Colonic mucosa (tissue), 4 donors: ENCODE measurements around the gene OR2V2. TPM values are rescaled to one million over a fixed set of nuclear protein-coding genes. Genes with fewer than 3 reads are reported as not detected.

ENCODE experiments used
- DNase-seq: peaks from one replicate; pipeline ENCODE4 v3.0.0-alpha.2; 2020
- H3K27ac ChIP-seq: fragments of 200-600 bp; one replicate; pipeline ENCODE4 v1.8.0; 2021
- H3K27me3 ChIP-seq: fragments of 200-600 bp; one replicate; pipeline ENCODE4 v1.8.0; 2021
- H3K36me3 ChIP-seq: fragments of 200-600 bp; one replicate; pipeline ENCODE4 v1.8.0; 2021
- H3K4me1 ChIP-seq: fragments of 200-600 bp; one replicate; pipeline ENCODE4 v1.8.0; 2021; ENCODE audit warnings: mild to moderate bottlenecking
- H3K4me3 ChIP-seq: fragments of 200-600 bp; one replicate; pipeline ENCODE4 v1.8.0; 2021
- H3K9ac ChIP-seq, 2 donors: one replicate each; pipeline ENCODE4 v1.7.0; 2013; ENCODE audit warnings: control low read depth in 2 of 2, low read depth in 2 of 2, low read length in 2 of 2
- H3K9me3 ChIP-seq: fragments of 200-600 bp; one replicate; pipeline ENCODE4 v1.8.0; 2021
- CTCF ChIP-seq: fragments of 200-600 bp; IDR thresholded peaks from one replicate; pipeline ENCODE4 v1.8.0; 2022; ENCODE audit warnings: antibody characterized with exemption, mild to moderate bottlenecking
- intact Hi-C: fragments of 100-400 bp; cut with DNase I; formaldehyde crosslinking; loops from one replicate; pipeline ENCODE4 v1.14.1; 2022
- total RNA-seq, 2 donors: library from RNA; stranded (reverse); fragmentation: NEBNext Ultra II Directional in 1 of 2; extraction: Animal tissue kit (Norgen Biotek cat#: 25700) in 1 of 2; gene quantifications; one replicate each; pipeline ENCODE4 v1.2.1, GENCODE V29; 2021
- donor health status: healthy.
- donor health status: DM: no; HTN: no; CAD: no.
- donor health status: DM: no; HTN: no; CAD: no.

Gene OR2V2
- total RNA-seq, 2 donors from 2014 or later = not detected

DNA sequence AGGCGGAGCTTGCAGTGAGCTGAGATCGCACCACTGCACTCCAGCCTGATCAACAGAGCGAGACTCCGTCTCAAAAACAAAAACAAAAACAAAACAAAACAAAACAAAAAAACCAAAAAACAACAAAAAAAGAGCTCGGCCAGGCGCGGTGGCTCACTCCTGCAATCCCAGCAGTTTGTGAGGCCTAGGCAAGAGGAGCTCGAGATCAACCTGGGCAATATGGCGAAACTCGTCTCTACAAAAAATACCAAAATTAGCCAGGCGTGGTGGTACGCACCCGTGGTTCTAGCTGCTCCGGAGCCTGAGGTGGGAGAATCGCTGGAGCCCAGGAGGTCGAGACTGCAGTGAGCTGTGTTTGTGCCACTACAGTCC is 37.4 kb downstream of the OR2V2 start:
- H3K27ac ChIP-seq = no peak overlapping the region
- intact Hi-C loops = loop anchor here (10.0 kb wide), 1 partner anchor 80 kb away; the partner anchor contains the start of gene TRIM52
- H3K27me3 ChIP-seq = no peaks in the 10 kb centered on the region
- no peak overlapping the region for H3K9ac ChIP-seq
- DNase-seq = no peak
- H3K36me3 ChIP-seq = no peaks in the 10 kb centered on the region
- no peak overlapping the region for H3K4me3 ChIP-seq
- no peak for TF ChIP-seq CTCF
- no peaks in the 10 kb centered on the region for H3K9me3 ChIP-seq
- H3K4me1 ChIP-seq = peaks cover 6% of the 10 kb centered on the region

GRCh38 chr5:181185560-181185959 is 38.2 kb downstream of the OR2V2 start:
- Histone ChIP-seq H3K9me3 (no peaks in the 10 kb centered on the region), H3K4me1 (peaks cover 6% of the 10 kb centered on the region)
- intact Hi-C loops = loop anchor here (10.0 kb wide), 1 partner anchor 79 kb away; the partner anchor contains the start of gene TRIM52

GRCh38 chr5:181186022-181186421 is 38.6 kb downstream of the OR2V2 start:
- no peak overlapping the region for H3K9ac ChIP-seq
- H3K27ac ChIP-seq = no peak overlapping the region
- no peaks in the 10 kb centered on the region for H3K27me3 ChIP-seq
- no peak for TF ChIP-seq CTCF
- no peaks in the 10 kb centered on the region for H3K36me3 ChIP-seq
- intact Hi-C loops = loop anchor here (10.0 kb wide), 1 partner anchor 79 kb away; the partner anchor contains the start of gene TRIM52
- no peak for DNase-seq
- H3K4me3 ChIP-seq = no peak overlapping the region
- no peaks in the 10 kb centered on the region for H3K9me3 ChIP-seq
- H3K4me1 ChIP-seq = peaks cover 6% of the 10 kb centered on the region

More at GRCh38 chr5:181185560-181185959, 38.2 kb downstream of the OR2V2 start:
- Histone ChIP-seq H3K27me3 (no peaks in the 10 kb centered on the region), H3K27ac (no peak overlapping the region), H3K9ac (no peak overlapping the region), H3K4me3 (no peak overlapping the region), H3K36me3 (no peaks in the 10 kb centered on the region)
- no peak for DNase-seq
- TF ChIP-seq CTCF = no peak

DNA sequence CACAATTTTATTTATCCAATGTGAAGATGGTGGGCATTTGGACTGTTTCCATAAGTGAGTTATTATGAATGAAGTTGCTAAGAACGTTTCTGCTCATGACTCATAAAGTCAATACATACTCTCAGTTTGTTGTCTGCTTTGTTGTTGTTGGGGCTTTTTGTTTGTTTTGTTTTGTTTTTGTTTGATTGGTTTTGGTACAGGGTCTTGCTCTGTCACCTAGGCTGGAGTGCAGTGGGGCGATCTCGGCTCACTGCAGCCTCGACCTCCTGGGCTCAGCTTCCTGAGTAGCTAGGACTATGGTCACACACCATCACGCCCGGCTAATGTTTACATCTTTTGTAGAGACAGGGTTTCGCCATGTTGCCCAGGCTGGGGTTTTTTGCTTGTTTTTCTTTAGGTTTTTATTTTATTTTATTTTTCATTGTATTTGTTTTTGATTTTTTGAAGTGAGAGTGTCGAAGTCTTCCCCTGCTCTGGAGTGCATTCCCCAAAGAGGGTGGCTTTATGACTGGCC is 39.7 kb downstream of the OR2V2 start:
- H3K9me3 ChIP-seq = no peaks in the 10 kb centered on the region
- no peak for DNase-seq
- H3K9ac ChIP-seq = no peak overlapping the region
- H3K27ac ChIP-seq = no peak overlapping the region
- H3K36me3 ChIP-seq = no peaks in the 10 kb centered on the region
- no peak overlapping the region for H3K4me3 ChIP-seq
- H3K4me1 ChIP-seq = peaks cover 6% of the 10 kb centered on the region
- no peaks in the 10 kb centered on the region for H3K27me3 ChIP-seq
- no peak for TF ChIP-seq CTCF
- intact Hi-C loops = loop anchor here (10.0 kb wide), 1 partner anchor 78 kb away; the partner anchor contains the start of gene TRIM52

DNA sequence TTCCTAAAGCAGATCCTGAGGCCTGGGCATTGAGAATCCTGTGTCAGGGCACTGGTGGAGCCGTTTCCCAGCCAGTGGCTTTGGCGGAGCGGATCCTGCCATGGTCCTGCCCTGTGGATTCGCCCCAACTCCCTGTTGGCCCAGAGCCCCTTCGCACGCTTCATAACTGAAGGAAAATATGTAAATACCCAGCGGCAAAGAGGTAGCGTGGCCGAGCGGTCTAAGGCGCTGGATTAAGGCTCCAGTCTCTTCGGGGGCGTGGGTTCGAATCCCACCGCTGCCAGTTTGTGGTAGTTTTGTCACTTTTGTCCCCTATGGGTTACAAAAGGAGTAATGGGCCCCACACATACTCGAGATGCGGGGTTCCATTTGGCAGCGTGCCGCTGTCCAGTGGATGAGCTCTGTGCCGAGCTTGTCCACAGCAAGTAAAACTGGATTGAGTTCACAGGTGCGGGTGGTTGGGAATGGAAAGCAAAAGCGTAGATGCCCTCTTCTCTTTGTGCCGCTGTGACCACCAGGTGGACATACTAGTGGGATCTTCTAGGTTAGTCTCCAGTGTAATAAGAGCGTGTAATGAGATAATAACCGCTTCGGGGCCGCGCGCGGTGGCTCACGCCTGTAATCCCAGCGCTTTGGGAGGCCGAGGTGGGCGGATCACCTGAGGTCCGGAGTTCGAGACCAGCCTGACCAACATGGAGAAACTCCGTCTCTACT is 40.3 kb downstream of the OR2V2 start:
- intact Hi-C loops = loop anchor here (2.0 to 10.0 kb wide), 2 partner anchors 35 to 77 kb away; partner anchors contain the start of genes TRIM41 and TRIM52
- Histone ChIP-seq H3K4me3 (peak overlapping the region; percentile 81), H3K9ac (no peak overlapping the region), H3K27me3 (no peaks in the 10 kb centered on the region), H3K4me1 (peaks cover 6% of the 10 kb centered on the region), H3K36me3 (no peaks in the 10 kb centered on the region), H3K9me3 (no peaks in the 10 kb centered on the region), H3K27ac (peak overlapping the region; percentile 28)
- no peak for TF ChIP-seq CTCF
- DNase-seq = peak; percentile 80
